CD4-positive, alpha-beta T cell (primary cell): ENCODE results near the gene ESF1. TPM values are rescaled to one million over a fixed set of nuclear protein-coding genes. Genes with fewer than 3 reads are reported as not detected.

ENCODE experiments used
- ATAC-seq: fragments of 200-7000 bp; cut with Tn5 transposase; one replicate; pipeline ENCODE4 v1.10.0; 2022; ENCODE audit warnings: mild to moderate bottlenecking; ENCODE audit not compliant: poor library complexity
- CTCF ChIA-PET: fragments of 350-600 bp; sonication (Branson Sonifier 250); formaldehyde crosslinking; loops from one replicate; lab custom pipeline; 2021; ENCODE audit warnings: antibody characterized with exemption, inconsistent platforms; lab: Charles Lee
- POLR2A ChIA-PET: fragments of 350-600 bp; sonication (Branson Sonifier 250); formaldehyde crosslinking; loops from one replicate; lab custom pipeline; 2021; ENCODE audit warnings: antibody characterized with exemption, inconsistent platforms; lab: Charles Lee
- DNase-seq, 14 experiments: peaks; one replicate each; pipeline ENCODE4 v3.0.0-alpha.2; 2013 to 2020; ENCODE audit warnings: mixed read lengths in 2 of 14
- H3K27ac ChIP-seq, 2 donors: one replicate each; pipeline versions ENCODE4 v1.5.1 to v1.7.0; 2013; ENCODE audit warnings: low read length in 2 of 2, low read depth in 1 of 2, mild to moderate bottlenecking in 1 of 2
- H3K27me3 ChIP-seq, 2 experiments: 1 replicate in 1 of 2; 2 replicates in 1 of 2; pipeline versions ENCODE4 v1.6.1 to v1.7.0; 2013; ENCODE audit warnings: low read length in 2 of 2, control low read depth in 1 of 2, mild to moderate bottlenecking in 1 of 2, moderate library complexity in 1 of 2; ENCODE audit not compliant: insufficient read depth in 2 of 2, control insufficient read depth in 1 of 2
- H3K36me3 ChIP-seq: one replicate; pipeline ENCODE4 v1.6.1; 2013; ENCODE audit warnings: low read length, control low read depth; ENCODE audit not compliant: insufficient read depth
- H3K4me1 ChIP-seq: one replicate; pipeline ENCODE4 v1.6.1; 2013; ENCODE audit warnings: low read length, control low read depth; ENCODE audit not compliant: insufficient read depth
- H3K4me3 ChIP-seq: one replicate; pipeline ENCODE4 v1.5.1; 2013; ENCODE audit warnings: mild to moderate bottlenecking, low read length, moderate library complexity
- H3K9me3 ChIP-seq, 2 experiments: 1 replicate in 1 of 2; 2 replicates in 1 of 2; pipeline versions ENCODE4 v1.6.1 to v1.7.0; 2013; ENCODE audit warnings: low read length in 2 of 2, mild to moderate bottlenecking in 2 of 2, control low read depth in 1 of 2, moderate library complexity in 1 of 2; ENCODE audit not compliant: control insufficient read depth in 1 of 2, insufficient read depth in 1 of 2
- H3K27ac Mint-ChIP-seq: one replicate; pipeline ENCODE4 v1.8.0; 2020; ENCODE audit warnings: mixed read lengths
- H3K27me3 Mint-ChIP-seq: one replicate; pipeline ENCODE4 v1.8.0; 2021; ENCODE audit warnings: mixed read lengths
- H3K36me3 Mint-ChIP-seq: one replicate; pipeline ENCODE4 v1.8.0; 2021; ENCODE audit warnings: low read depth, mixed read lengths
- H3K4me1 Mint-ChIP-seq: one replicate; pipeline ENCODE4 v1.8.0; 2021; ENCODE audit warnings: low read depth, mixed read lengths
- H3K4me3 Mint-ChIP-seq: one replicate; pipeline ENCODE4 v1.8.0; 2020; ENCODE audit warnings: mild to moderate bottlenecking, mixed read lengths
- H3K9me3 Mint-ChIP-seq: one replicate; pipeline ENCODE4 v1.8.0; 2020; ENCODE audit warnings: mixed read lengths
- CTCF ChIP-seq: fragments of 200-600 bp; IDR thresholded peaks from one replicate; pipeline ENCODE4 v1.8.0; 2022; ENCODE audit warnings: antibody characterized with exemption, mild to moderate bottlenecking
- intact Hi-C, 2 experiments: fragments of 100-400 bp; cut with DNase I in 1 of 2; cut with micrococcal nuclease in 1 of 2; formaldehyde crosslinking; loops; one replicate each; pipeline versions ENCODE4 v1.15.1 to v1.9.0; 2023 to 2025; cut with DNase I, micrococcal nuclease
- total RNA-seq, 174 experiments: library from RNA in 2 of 174; stranded (reverse) in 2 of 174; gene quantifications; one replicate each; pipeline ENCODE4 v1.2.3 and lab custom pipeline; 2021 to 2026

ESF1 gene
- total RNA-seq, 2 experiments from 2014 or later = 6.9 to 7.1 TPM

- H3K4me1 Mint-ChIP-seq = no peaks in the 10 kb centered on the region
- ATAC-seq (no peak), DNase-seq (no peak)
- Histone ChIP-seq H3K4me3 (no peak overlapping the region), H3K9me3 (no peaks in the 10 kb centered on the region), H3K36me3 (no peaks in the 10 kb centered on the region), H3K4me1 (no peaks in the 10 kb centered on the region), H3K27me3 (peaks cover 4 to 16% of the 10 kb centered on the region in 2 experiments), H3K27ac (no peak overlapping the region)
- ChIA-PET CTCF (no interaction called here), POLR2A (no interaction called here)
- no peaks in the 10 kb centered on the region for H3K36me3 Mint-ChIP-seq
- H3K9me3 Mint-ChIP-seq = no peaks in the 10 kb centered on the region
- no peak overlapping the region for H3K27ac Mint-ChIP-seq
- H3K27me3 Mint-ChIP-seq = peaks cover 16% of the 10 kb centered on the region
- intact Hi-C loops = no loop called here
- no peak for TF ChIP-seq CTCF
- no peak overlapping the region for H3K4me3 Mint-ChIP-seq
Measured at GRCh38 chr20:13687815-13688214, 96.9 kb downstream of the ESF1 start.

GRCh38 chr20:13685623-13686022, 99.1 kb downstream of the ESF1 start:
- Histone ChIP-seq H3K27me3 (peaks cover 4 to 16% of the 10 kb centered on the region in 2 experiments), H3K4me3 (no peak overlapping the region), H3K36me3 (no peaks in the 10 kb centered on the region), H3K4me1 (no peaks in the 10 kb centered on the region), H3K9me3 (no peaks in the 10 kb centered on the region), H3K27ac (no peak overlapping the region)
- Mint-ChIP-seq H3K27ac (no peak overlapping the region), H3K4me1 (no peaks in the 10 kb centered on the region), H3K27me3 (peaks cover 16% of the 10 kb centered on the region), H3K4me3 (no peak overlapping the region), H3K36me3 (no peaks in the 10 kb centered on the region), H3K9me3 (no peaks in the 10 kb centered on the region)
- no peak for TF ChIP-seq CTCF
- CTCF ChIA-PET = no interaction called here
- POLR2A ChIA-PET = no interaction called here
- no peak for ATAC-seq
- intact Hi-C loops = no loop called here
- DNase-seq = no peak

GRCh38 chr20:13684566-13685222, 100.0 kb downstream of the ESF1 start:
- H3K9me3 ChIP-seq = no peaks in the 10 kb centered on the region
- H3K4me3 ChIP-seq = no peak overlapping the region
- ATAC-seq (no peak), DNase-seq (peak in 3 of 14 experiments; percentile 1 to 8 (median 4))
- POLR2A ChIA-PET = no interaction called here
- H3K36me3 ChIP-seq = no peaks in the 10 kb centered on the region
- Mint-ChIP-seq H3K27me3 (peaks cover 16% of the 10 kb centered on the region), H3K36me3 (no peaks in the 10 kb centered on the region), H3K4me1 (no peaks in the 10 kb centered on the region), H3K27ac (no peak overlapping the region), H3K9me3 (no peaks in the 10 kb centered on the region), H3K4me3 (no peak overlapping the region)
- H3K4me1 ChIP-seq = no peaks in the 10 kb centered on the region
- H3K27ac ChIP-seq = no peak overlapping the region
- no peak for TF ChIP-seq CTCF
- H3K27me3 ChIP-seq = peaks cover 4 to 16% of the 10 kb centered on the region in 2 experiments
- intact Hi-C loops = no loop called here
- CTCF ChIA-PET = no interaction called here
